PC-3 (cell line): ENCODE results near the gene TAF1B. TPM values are rescaled to one million over a fixed set of nuclear protein-coding genes. Genes with fewer than 3 reads are reported as not detected.

Experiments used
- ATAC-seq: fragments of 200-7000 bp; cut with Tn5 transposase; 2 replicates; pipeline ENCODE4 v1.9.1; 2020; ENCODE audit warnings: mild to moderate bottlenecking, moderate library complexity
- BruUV-seq: library from RNA; stranded (reverse); fragments of 400-500 nt; replicated peaks from 2 replicates; lab custom pipeline; 2021; lab: Mats Ljungman, UMichigan
- CTCF ChIA-PET: fragments of 300-600 bp; sonication (Branson Sonifier 250); formaldehyde crosslinking; loops from one replicate; lab custom pipeline; 2022; ENCODE audit warnings: antibody characterized with exemption; lab: Charles Lee
- POLR2A ChIA-PET: fragments of 300-600 bp; sonication (Branson Sonifier 250); formaldehyde crosslinking; loops from one replicate; lab custom pipeline; 2022; ENCODE audit warnings: antibody characterized with exemption; ENCODE audit not compliant: unreplicated experiment; lab: Charles Lee
- DNase-seq: peaks from one replicate; pipeline ENCODE4 v3.0.0-alpha.2; 2015
- H2AFZ ChIP-seq: fragments of 300-600 bp; sonication (generic); 2 replicates; pipeline ENCODE4 v1.6.0; 2016; ENCODE audit warnings: antibody characterized with exemption, low read length
- H3F3A ChIP-seq: fragments of 300-600 bp; sonication (generic); one replicate; pipeline ENCODE4 v1.6.0; 2017; ENCODE audit warnings: antibody characterized with exemption, low read length, control low read depth, mild to moderate bottlenecking; ENCODE audit not compliant: unreplicated experiment
- H3K27ac ChIP-seq: fragments of 300-600 bp; sonication (generic); 2 replicates; pipeline ENCODE4 v1.5.1; 2016; ENCODE audit warnings: mild to moderate bottlenecking, low read length
- H3K27me3 ChIP-seq: fragments of 300-600 bp; sonication (generic); 2 replicates; pipeline ENCODE4 v1.6.1; 2016; ENCODE audit warnings: low read length, mixed read lengths
- H3K36me3 ChIP-seq: fragments of 300-600 bp; sonication (generic); 2 replicates; pipeline ENCODE4 v1.6.1; 2016; ENCODE audit warnings: low read depth, mixed run types, low read length, mixed read lengths
- H3K4me1 ChIP-seq: fragments of 300-600 bp; sonication (generic); 2 replicates; pipeline ENCODE4 v1.5.1; 2016; ENCODE audit warnings: low read length; ENCODE audit not compliant: insufficient read depth
- H3K4me2 ChIP-seq: fragments of 300-600 bp; sonication (generic); 2 replicates; pipeline ENCODE4 v1.6.0; 2016; ENCODE audit warnings: low read length
- H3K4me3 ChIP-seq: fragments of 300-600 bp; sonication (generic); 2 replicates; pipeline ENCODE4 v1.5.1; 2016; ENCODE audit warnings: mild to moderate bottlenecking, low read length, mixed read lengths
- H3K79me2 ChIP-seq: fragments of 300-600 bp; sonication (generic); 2 replicates; pipeline ENCODE4 v1.6.1; 2017; ENCODE audit warnings: low read length, mixed read lengths
- H3K9ac ChIP-seq: fragments of 300-600 bp; sonication (generic); 2 replicates; pipeline ENCODE4 v1.6.0; 2016; ENCODE audit warnings: mild to moderate bottlenecking, low read length
- H3K9me2 ChIP-seq: fragments of 300-600 bp; sonication (generic); replicated peaks from 2 replicates; pipeline ENCODE4 v1.6.1; 2016; ENCODE audit warnings: mixed run types, low read length, mixed read lengths
- H3K9me3 ChIP-seq: fragments of 300-600 bp; sonication (generic); 2 replicates; pipeline ENCODE4 v1.6.1; 2016; ENCODE audit warnings: low read length, mixed read lengths
- H4K20me1 ChIP-seq: fragments of 300-600 bp; sonication (generic); 2 replicates; pipeline ENCODE4 v1.6.1; 2016; ENCODE audit warnings: low read length, mixed read lengths
- EZH2 ChIP-seq: fragments of 300-600 bp; sonication (generic); IDR thresholded peaks from one replicate; pipeline ENCODE4 v1.6.1; 2017; ENCODE audit warnings: antibody characterized with exemption, mild to moderate bottlenecking, low read length; ENCODE audit not compliant: unreplicated experiment
- EZH2phosphoT487 ChIP-seq: fragments of 300-600 bp; sonication (generic); IDR thresholded peaks from 2 replicates; pipeline ENCODE4 v1.6.1; 2018; ENCODE audit warnings: mild to moderate bottlenecking, antibody characterized with exemption, low read length, borderline replicate concordance
- intact Hi-C: fragments of 100-400 bp; cut with micrococcal nuclease; formaldehyde crosslinking; loops from 2 replicates; pipeline ENCODE4 v1.9.0; 2023
- total RNA-seq: library from RNA; depleted of rRNA; stranded (reverse); fragments of >200 nt; gene quantifications from 2 replicates; pipeline ENCODE4 v1.2.3, GENCODE V29; 2014
- TF ChIP-seq, protein P1 (sequence below): fragments of 300-600 bp; sonication (generic); conservative IDR thresholded peaks from 2 replicates; pipeline ENCODE4 v1.5.1; 2017; ENCODE audit warnings: antibody characterized with exemption, low read depth, mild to moderate bottlenecking, low read length

The TAF1B gene
- total RNA-seq, 1 experiment from 2014 or later, result 39.5 TPM

DNA sequence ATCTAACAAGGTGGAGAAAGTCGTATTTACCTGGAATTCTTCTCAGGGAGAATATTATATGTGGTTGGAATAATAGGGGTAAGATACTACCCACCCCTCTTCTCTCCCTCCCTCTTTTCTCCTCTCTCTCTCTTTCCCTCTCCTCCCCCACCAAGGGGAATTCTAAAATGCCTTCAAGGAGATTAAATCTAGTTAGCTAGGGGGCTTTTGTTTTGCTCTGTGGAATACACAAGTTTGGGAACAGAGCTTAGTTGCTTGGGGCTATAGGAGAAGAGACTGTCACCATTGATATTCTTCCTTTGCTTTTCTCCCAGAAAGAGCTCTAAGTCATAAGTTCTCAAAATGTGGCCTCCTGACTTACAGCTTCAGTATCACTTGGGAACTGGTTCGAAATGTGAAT, 34.5 kb downstream of the TAF1B start:
- Histone ChIP-seq H3K79me2 (no peaks in the 10 kb centered on the region), H3K4me3 (no peak overlapping the region), H4K20me1 (no peaks in the 10 kb centered on the region), H3K27ac (no peak overlapping the region), H3K27me3 (no peaks in the 10 kb centered on the region), H3K9me2 (no peaks in the 10 kb centered on the region), H3K9me3 (no peaks in the 10 kb centered on the region), H3K4me1 (no peaks in the 10 kb centered on the region), H3K9ac (no peak overlapping the region), H2AFZ (no peak overlapping the region), H3K36me3 (peaks cover 39% of the 10 kb centered on the region), H3K4me2 (no peak overlapping the region), H3F3A (no peaks in the 10 kb centered on the region)
- intact Hi-C loops, result no loop called here
- CTCF ChIA-PET, result no interaction called here
- no peak for TF ChIP-seq EZH2phosphoT487
- DNase-seq, result no peak
- no peak for ATAC-seq
- BruUV-seq, result no TSS peak
- POLR2A ChIA-PET, result no interaction called here

DNA sequence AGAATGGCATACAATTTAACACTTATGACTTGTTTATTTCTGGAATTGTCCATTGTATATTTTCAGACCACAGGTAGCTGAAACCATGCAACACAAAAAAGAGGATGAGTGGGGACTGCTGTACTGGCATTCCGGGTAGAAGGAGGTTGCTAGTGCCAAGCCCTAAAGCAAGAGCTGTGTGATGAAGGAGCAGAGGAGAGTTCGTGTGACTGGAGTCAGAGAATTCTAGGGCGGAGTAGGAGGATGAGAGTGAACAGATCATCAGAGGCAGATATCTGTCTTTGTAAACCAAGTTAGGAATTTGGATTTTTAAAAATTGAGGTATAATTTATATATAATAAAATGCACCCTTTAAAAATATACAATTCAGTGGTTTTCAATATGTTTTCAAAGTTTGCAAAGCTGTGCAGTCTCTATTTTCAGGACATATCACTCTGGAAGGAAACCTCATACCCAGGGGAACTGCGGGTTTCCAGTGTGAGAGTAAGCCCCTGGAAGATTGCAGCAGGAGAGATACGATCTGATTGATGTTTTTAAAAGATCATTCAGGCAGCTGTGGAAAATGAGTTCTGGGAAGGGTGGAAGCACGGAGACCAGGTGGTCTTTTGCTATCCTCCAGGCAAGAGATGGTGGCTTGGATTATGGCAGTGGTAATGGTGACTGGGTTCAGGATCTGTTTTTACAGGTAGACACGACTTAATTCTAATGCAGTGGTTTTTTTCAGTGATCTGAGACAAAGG, 36.4 kb downstream of the TAF1B start:
- ATAC-seq (no peak), DNase-seq (no peak)
- H3K9ac ChIP-seq, result no peak overlapping the region
- H3K36me3 ChIP-seq, result peaks cover 27% of the 10 kb centered on the region
- H3K27ac ChIP-seq, result no peak overlapping the region
- no peak overlapping the region for H3K4me2 ChIP-seq
- H4K20me1 ChIP-seq, result no peaks in the 10 kb centered on the region
- H3K9me2 ChIP-seq, result no peaks in the 10 kb centered on the region
- H2AFZ ChIP-seq, result no peak overlapping the region
- TF ChIP-seq EZH2phosphoT487 (no peak), EZH2 (no peak)
- TF ChIP-seq, protein P1, sequence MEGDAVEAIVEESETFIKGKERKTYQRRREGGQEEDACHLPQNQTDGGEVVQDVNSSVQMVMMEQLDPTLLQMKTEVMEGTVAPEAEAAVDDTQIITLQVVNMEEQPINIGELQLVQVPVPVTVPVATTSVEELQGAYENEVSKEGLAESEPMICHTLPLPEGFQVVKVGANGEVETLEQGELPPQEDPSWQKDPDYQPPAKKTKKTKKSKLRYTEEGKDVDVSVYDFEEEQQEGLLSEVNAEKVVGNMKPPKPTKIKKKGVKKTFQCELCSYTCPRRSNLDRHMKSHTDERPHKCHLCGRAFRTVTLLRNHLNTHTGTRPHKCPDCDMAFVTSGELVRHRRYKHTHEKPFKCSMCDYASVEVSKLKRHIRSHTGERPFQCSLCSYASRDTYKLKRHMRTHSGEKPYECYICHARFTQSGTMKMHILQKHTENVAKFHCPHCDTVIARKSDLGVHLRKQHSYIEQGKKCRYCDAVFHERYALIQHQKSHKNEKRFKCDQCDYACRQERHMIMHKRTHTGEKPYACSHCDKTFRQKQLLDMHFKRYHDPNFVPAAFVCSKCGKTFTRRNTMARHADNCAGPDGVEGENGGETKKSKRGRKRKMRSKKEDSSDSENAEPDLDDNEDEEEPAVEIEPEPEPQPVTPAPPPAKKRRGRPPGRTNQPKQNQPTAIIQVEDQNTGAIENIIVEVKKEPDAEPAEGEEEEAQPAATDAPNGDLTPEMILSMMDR, result no peak
- H3K4me1 ChIP-seq, result no peaks in the 10 kb centered on the region
- H3K79me2 ChIP-seq, result no peaks in the 10 kb centered on the region
- no peak overlapping the region for H3K4me3 ChIP-seq
- no TSS peak for BruUV-seq
- no peaks in the 10 kb centered on the region for H3K27me3 ChIP-seq
- H3F3A ChIP-seq, result no peaks in the 10 kb centered on the region
- ChIA-PET POLR2A (no interaction called here), CTCF (no interaction called here)
- intact Hi-C loops, result no loop called here
- no peaks in the 10 kb centered on the region for H3K9me3 ChIP-seq

DNA sequence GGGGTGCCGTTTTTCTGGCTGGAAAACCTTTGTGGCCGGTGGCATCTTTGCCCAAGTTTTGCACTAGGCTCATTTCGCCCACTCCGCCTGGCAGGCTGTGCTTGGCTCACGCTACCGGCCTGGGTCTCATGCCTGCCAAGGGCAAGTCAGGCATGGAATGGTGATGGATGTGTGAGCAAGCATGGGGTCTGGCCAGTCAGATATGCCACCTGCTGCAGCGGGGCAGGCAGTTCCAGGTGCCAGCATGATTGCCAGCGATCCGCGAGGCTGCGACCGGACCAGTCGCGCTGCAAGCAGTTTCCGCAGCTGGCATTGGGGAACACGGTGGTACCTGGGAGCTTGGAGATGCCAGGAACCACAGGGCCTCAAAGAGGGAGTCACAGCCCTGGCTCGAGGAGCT, 40.6 kb downstream of the TAF1B start:
- Histone ChIP-seq H3K9ac (no peak overlapping the region), H3K36me3 (peaks cover 22% of the 10 kb centered on the region), H3K27me3 (no peaks in the 10 kb centered on the region), H3K27ac (no peak overlapping the region), H2AFZ (no peak overlapping the region), H3K4me1 (0 out of 2 replicates have a peak, but pooled peaks cover 6% of the 10 kb centered on the region), H3K9me2 (no peaks in the 10 kb centered on the region), H3K79me2 (no peaks in the 10 kb centered on the region), H3F3A (no peaks in the 10 kb centered on the region), H4K20me1 (no peaks in the 10 kb centered on the region), H3K4me2 (no peak overlapping the region), H3K9me3 (no peaks in the 10 kb centered on the region), H3K4me3 (no peak overlapping the region)
- TF ChIP-seq EZH2phosphoT487 (no peak), EZH2 (no peak)
- TF ChIP-seq, protein P1, result no peak
- DNase-seq (no peak), ATAC-seq (no peak)
- no TSS peak for BruUV-seq
- intact Hi-C loops, result no loop called here
- POLR2A ChIA-PET, result interaction anchor here (0.6 kb wide), 1 partner anchor 83 kb away, joined by 3 read pairs; no protein-coding TSS in a partner anchor
- CTCF ChIA-PET, result no interaction called here
